ENCODE data around the gene SLCO2B1. TPM values are rescaled to one million over a fixed set of nuclear protein-coding genes. Genes with fewer than 3 reads are reported as not detected.

Gene SLCO2B1
- total RNA-seq, 4 donors from 2014 or later = 72.9 to 165 (median 111) TPM

DNA sequence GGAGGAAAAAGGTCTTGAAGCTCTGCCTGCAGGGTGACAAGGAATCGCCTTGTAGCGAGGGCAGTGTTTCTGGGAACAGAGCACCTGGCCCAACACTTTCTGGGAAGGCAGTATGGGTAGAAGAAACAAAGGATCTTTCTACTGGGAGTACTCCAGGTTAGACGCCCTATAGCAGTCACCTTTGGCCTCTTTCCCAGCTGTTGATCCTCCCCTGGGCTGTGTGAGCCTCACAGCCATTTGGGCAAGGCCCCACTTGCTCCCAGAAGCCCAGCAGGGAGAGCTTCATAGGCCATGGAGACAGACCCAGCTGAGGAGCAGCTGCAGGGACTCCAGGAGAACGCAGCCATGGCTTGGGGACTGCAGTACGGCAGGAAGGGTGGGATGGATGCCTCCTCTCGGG lies 1.2 kb downstream of the SLCO2B1 start:
- Histone ChIP-seq H3K27me3 (no peaks in the 10 kb centered on the region), H3K9me3 (no peaks in the 10 kb centered on the region), H3K36me3 (no peaks in the 10 kb centered on the region), H3K27ac (peak overlapping the region; percentile 82 to 87 (median 84)), H3K4me1 (peaks cover 6 to 94% (median 64%) of the 10 kb centered on the region in 4 donors), H3K4me3 (peak overlapping the region in 3 of 4 donors; percentile 7 to 41 (median 24))
- in situ Hi-C loops (cut with MboI; ENCODE audit: low pct_ligation_motif_present in 1 of 4, low pct_unique_long_range_greater_than_20kb in 1 of 4, low sequenced_read_pairs in 3 of 4) = no loop called here
- WGBS, 2 donors (ENCODE audit: low coverage in 1 of 2) = 24 to 48% methylated on average over 3 to 6 of the region's 6 CpGs
- TF ChIP-seq POLR2A (IDR thresholded peaks at IDR 0.05) = no peak
- TF ChIP-seq POLR2AphosphoS5 (IDR thresholded peaks at IDR 0.05) = peak in 1 of 3 donors; percentile 6
- intact Hi-C loops (cut with DNase I; ENCODE audit: low total_unique reads) = no loop called here
- DNase-seq = no peak

DNA sequence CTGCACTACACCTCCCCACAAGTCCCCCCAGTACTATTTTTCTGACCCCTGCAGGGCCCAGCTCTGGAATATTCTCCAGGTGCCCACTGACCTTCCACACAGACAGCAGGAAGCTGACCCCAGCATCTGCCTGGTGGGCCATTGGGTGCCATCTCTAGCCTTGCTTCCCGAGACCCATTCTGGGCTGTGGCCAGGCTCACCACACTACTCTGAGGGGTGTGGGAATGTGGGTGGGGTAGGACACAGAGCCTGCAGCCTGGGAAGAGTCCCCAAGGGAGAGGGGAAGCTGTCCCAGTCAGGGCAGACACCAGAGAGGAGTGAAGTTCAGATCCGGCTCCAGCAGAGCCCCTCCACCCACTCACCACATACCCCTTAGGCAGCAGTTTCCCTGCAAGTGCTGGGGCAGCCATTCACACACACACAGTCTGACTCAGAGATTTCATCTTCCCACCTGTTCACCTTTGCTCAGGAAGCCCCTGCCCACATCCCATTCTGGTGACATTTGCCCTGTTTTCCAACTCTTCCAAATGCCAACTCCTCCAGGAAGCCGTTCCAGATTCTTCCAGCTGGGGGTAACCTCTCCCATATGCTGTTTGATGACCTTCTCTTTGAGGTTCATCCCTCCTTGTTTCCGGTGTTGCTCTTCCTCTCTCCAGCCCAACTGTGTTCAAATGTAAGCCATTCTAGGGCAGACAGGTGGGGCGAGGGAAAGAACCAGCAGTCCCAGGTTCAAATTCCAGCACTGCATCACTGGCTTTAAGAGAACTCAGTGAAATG lies 1.9 kb downstream of the SLCO2B1 start:
- TF ChIP-seq POLR2A (IDR thresholded peaks at IDR 0.05) = no peak
- TF ChIP-seq, protein P1, sequence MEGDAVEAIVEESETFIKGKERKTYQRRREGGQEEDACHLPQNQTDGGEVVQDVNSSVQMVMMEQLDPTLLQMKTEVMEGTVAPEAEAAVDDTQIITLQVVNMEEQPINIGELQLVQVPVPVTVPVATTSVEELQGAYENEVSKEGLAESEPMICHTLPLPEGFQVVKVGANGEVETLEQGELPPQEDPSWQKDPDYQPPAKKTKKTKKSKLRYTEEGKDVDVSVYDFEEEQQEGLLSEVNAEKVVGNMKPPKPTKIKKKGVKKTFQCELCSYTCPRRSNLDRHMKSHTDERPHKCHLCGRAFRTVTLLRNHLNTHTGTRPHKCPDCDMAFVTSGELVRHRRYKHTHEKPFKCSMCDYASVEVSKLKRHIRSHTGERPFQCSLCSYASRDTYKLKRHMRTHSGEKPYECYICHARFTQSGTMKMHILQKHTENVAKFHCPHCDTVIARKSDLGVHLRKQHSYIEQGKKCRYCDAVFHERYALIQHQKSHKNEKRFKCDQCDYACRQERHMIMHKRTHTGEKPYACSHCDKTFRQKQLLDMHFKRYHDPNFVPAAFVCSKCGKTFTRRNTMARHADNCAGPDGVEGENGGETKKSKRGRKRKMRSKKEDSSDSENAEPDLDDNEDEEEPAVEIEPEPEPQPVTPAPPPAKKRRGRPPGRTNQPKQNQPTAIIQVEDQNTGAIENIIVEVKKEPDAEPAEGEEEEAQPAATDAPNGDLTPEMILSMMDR (IDR thresholded peaks at IDR 0.05) = no peak
- no peak for TF ChIP-seq EP300 (IDR thresholded peaks at IDR 0.05; ENCODE audit: low read depth)
- TF ChIP-seq POLR2AphosphoS5 (IDR thresholded peaks at IDR 0.05) = peak in 2 of 3 donors; percentile 9 to 13
- no peaks in the 10 kb centered on the region for H3K27me3 ChIP-seq
- in situ Hi-C loops (cut with MboI; ENCODE audit: low pct_ligation_motif_present in 1 of 4, low pct_unique_long_range_greater_than_20kb in 1 of 4, low sequenced_read_pairs in 3 of 4) = no loop called here
- no peaks in the 10 kb centered on the region for H3K9me3 ChIP-seq
- H3K4me3 ChIP-seq = peak overlapping the region in 3 of 4 donors; percentile 7 to 41 (median 24)
- peaks cover 6 to 94% (median 61%) of the 10 kb centered on the region in 4 donors for H3K4me1 ChIP-seq
- H3K36me3 ChIP-seq = no peaks in the 10 kb centered on the region
- DNase-seq = no peak
- 50 to 62% methylated on average over 1 to 5 of the region's 5 CpGs for WGBS, 2 donors (ENCODE audit: low coverage in 1 of 2)
- intact Hi-C loops (cut with DNase I; ENCODE audit: low total_unique reads) = no loop called here
- peak overlapping the region; percentile 82 to 87 (median 84) for H3K27ac ChIP-seq

DNA sequence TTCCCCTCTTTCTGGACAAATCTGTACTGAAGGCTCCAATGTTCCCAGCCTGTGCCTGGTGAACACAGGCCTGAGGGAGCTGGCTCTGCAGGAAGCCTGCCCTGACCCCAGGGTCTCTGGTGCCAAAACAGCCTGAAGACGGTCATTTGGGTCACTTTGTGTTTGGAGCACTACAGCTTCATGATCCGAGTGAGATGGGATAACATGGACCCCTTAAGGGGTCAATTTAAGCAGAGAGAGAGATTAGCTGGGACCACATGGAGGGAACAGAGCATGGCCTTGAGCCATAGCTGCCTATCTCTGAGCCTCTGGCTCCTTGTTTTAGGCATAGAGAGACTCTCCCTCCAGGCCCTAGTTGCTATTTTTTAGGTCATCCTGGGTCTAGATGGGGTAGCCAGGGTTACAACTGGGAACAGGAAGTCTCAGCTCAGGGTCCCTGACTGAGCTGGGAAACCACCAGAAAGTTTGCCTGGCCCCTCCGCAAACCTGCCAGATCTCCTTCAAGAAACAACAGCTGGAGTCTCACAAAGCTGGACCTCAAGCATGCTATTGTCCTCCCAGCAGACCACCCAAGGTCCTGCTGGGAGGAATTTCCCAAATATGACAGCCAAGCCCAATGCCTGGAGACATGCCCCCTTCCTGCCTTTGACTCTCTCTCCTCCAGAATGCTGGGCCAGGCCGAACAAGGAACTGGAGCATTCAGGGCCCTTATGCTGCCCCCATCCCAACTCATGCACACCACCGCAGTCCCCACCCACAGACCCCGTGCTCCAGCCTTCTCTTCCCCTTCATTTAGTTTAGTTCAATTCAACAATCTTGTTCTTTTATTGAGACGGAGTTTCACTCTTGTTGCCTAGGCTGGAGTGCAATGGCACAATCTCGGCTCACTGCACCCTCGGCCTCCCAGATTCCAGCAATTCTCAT lies 4.0 kb downstream of the SLCO2B1 start:
- H3K9me3 ChIP-seq = no peaks in the 10 kb centered on the region
- TF ChIP-seq, protein P1 (IDR thresholded peaks at IDR 0.05) = no peak
- peak in 1 of 3 donors; percentile 22 for TF ChIP-seq POLR2AphosphoS5 (IDR thresholded peaks at IDR 0.05)
- H3K27me3 ChIP-seq = no peaks in the 10 kb centered on the region
- peaks cover 17 to 96% (median 74%) of the 10 kb centered on the region in 4 donors for H3K4me1 ChIP-seq
- H3K36me3 ChIP-seq = no peaks in the 10 kb centered on the region
- H3K27ac ChIP-seq = peak overlapping the region; percentile 78 to 86 (median 83)
- 70% methylated on average over 9 of the region's 9 CpGs; no CpG with 5 or more reads in 1 of the 2 donors for WGBS, 2 donors (ENCODE audit: low coverage in 1 of 2)
- intact Hi-C loops (cut with DNase I; ENCODE audit: low total_unique reads) = no loop called here
- in situ Hi-C loops (cut with MboI; ENCODE audit: low pct_ligation_motif_present in 1 of 4, low pct_unique_long_range_greater_than_20kb in 1 of 4, low sequenced_read_pairs in 3 of 4) = no loop called here
- no peak overlapping the region for H3K4me3 ChIP-seq
- DNase-seq = no peak

DNA sequence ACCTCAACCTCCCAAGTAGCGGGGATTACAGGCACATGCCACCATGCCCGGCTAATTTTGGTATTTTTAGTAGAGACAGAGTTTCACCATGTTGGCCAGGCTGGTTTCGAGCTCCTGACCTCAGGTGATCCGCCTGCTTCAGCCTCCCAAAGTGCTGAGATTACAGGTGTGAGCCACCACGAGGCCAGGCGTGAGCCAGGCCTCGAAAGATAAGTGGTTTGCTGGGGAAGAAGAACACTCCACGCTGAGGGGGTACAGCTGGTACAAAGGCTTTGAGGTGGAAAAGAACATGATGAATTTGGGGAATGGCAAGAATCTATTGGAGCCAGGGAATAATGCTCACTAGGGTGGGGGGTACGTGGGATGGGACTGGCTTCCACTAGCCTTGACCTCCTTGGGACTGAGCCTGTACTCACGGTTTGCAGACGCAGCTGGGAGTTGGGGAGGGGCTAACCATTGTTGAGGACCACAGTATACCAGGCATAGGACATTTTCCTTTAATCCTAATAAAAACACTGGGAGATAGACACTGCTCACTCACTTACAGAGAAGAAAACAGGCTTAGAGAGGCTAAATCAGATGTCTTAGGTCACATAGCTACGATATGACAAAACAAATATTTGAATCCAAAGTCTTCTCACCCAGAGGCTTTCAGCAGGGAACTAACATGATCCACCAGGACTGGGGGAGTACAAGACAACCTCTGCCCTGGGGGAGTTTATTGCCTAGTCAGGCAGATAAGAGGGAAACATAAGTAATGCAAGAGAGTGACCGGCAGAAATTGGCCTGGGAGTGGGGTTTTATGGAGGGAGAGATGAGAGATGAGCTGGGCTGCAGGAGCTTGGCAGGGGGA lies 4.9 kb downstream of the SLCO2B1 start:
- Histone ChIP-seq H3K4me3 (peak overlapping the region in 1 of 4 donors; percentile 2), H3K27ac (peak overlapping the region; percentile 78 to 86 (median 83)), H3K36me3 (no peaks in the 10 kb centered on the region), H3K27me3 (no peaks in the 10 kb centered on the region), H3K9me3 (no peaks in the 10 kb centered on the region), H3K4me1 (peaks cover 14 to 96% (median 72%) of the 10 kb centered on the region in 4 donors)
- in situ Hi-C loops (cut with MboI; ENCODE audit: low pct_ligation_motif_present in 1 of 4, low pct_unique_long_range_greater_than_20kb in 1 of 4, low sequenced_read_pairs in 3 of 4) (no loop called here), intact Hi-C loops (cut with DNase I; ENCODE audit: low total_unique reads) (no loop called here)
- DNase-seq = no peak
- 60 to 63% methylated on average over 5 to 13 of the region's 13 CpGs for WGBS, 2 donors (ENCODE audit: low coverage in 1 of 2)
- TF ChIP-seq, protein P1 (IDR thresholded peaks at IDR 0.05) = no peak
- TF ChIP-seq EP300 (IDR thresholded peaks at IDR 0.05; ENCODE audit: low read depth) (no peak), POLR2AphosphoS5 (IDR thresholded peaks at IDR 0.05) (no peak), POLR2A (IDR thresholded peaks at IDR 0.05) (no peak)

Data from transverse colon (tissue), 4 donors.